Thymus (tissue), 2 donors: ENCODE results near the gene OCSTAMP. TPM values are rescaled to one million over a fixed set of nuclear protein-coding genes. Genes with fewer than 3 reads are reported as not detected.

Experiments used
- polyA plus RNA-seq: library from polyadenylated mRNA; stranded (reverse); fragments of 200-250 nt; gene quantifications from one replicate; pipeline ENCODE4 v1.2.3, GENCODE V29; 2013
- total RNA-seq: library from RNA; stranded (reverse); fragments of 120-200 nt; gene quantifications from one replicate; pipeline ENCODE4 v1.2.4, GENCODE V29; 2013
- donor health status: healthy.

The OCSTAMP gene
- total and polyA plus RNA-seq, 2 donors, result under 0.01 to 0.02 TPM

Other genes starting within 250 kb of the OCSTAMP start
- 0.05 TPM for gene CDH22, start 242.2 kb downstream of the OCSTAMP start, total RNA-seq
- 0.11 TPM for gene CDH22, start 242.2 kb downstream of the OCSTAMP start, polyA plus RNA-seq
- 23.3 TPM for gene ELMO2, start 144.0 kb downstream of the OCSTAMP start, total RNA-seq
- 32.9 TPM for gene ELMO2, start 144.0 kb downstream of the OCSTAMP start, polyA plus RNA-seq
- 3.8 TPM for gene ZNF334, start 37.1 kb downstream of the OCSTAMP start, total RNA-seq
- 9.3 TPM for gene ZNF334, start 37.1 kb downstream of the OCSTAMP start, polyA plus RNA-seq
- 1.4 TPM for gene SLC13A3, start 100.8 kb upstream of the OCSTAMP start, total RNA-seq
- gene SLC13A3, start 100.8 kb upstream of the OCSTAMP start, polyA plus RNA-seq, result 1.9 TPM
- 22.9 TPM for gene TP53RK, start 138.8 kb upstream of the OCSTAMP start, total RNA-seq
- 13.1 TPM for gene TP53RK, start 138.8 kb upstream of the OCSTAMP start, polyA plus RNA-seq
- 2.0 TPM for gene SLC2A10, start 159.0 kb upstream of the OCSTAMP start, total RNA-seq
- 4.8 TPM for gene SLC2A10, start 159.0 kb upstream of the OCSTAMP start, polyA plus RNA-seq